Naive B cell (primary cell): Measurements from ENCODE around the gene ACP6. TPM values are rescaled to one million over a fixed set of nuclear protein-coding genes. Genes with fewer than 3 reads are reported as not detected.
"Not testable (repeated sequence)": the region's sequence is repeated elsewhere in the genome, so short reads cannot be mapped to it uniquely, and the experiment has no call there.

Experiments
- ATAC-seq, 2 donors: fragments of 150-1000 bp; cut with Tn5 transposase; 2 replicates each; pipeline ENCODE4 v1.10.0; 2021; ENCODE audit warnings: low read depth in 2 of 2, mild to moderate bottlenecking in 2 of 2, moderate library complexity in 2 of 2
- DNase-seq: peaks from one replicate; pipeline ENCODE4 v3.0.0; 2022
- H3K27ac Mint-ChIP-seq, 6 donors: one replicate each; pipeline ENCODE4 v1.8.0; 2020 to 2022; ENCODE audit warnings: mild to moderate bottlenecking in 6 of 6, mixed read lengths in 6 of 6, moderate library complexity in 5 of 6, inconsistent platforms in 2 of 6
- H3K27me3 Mint-ChIP-seq, 3 donors: one replicate each; pipeline ENCODE4 v1.8.0; 2021 to 2022; ENCODE audit warnings: mixed read lengths in 3 of 3, mild to moderate bottlenecking in 1 of 3
- H3K36me3 Mint-ChIP-seq, 2 donors: one replicate each; pipeline ENCODE4 v1.8.0; 2020 to 2022; ENCODE audit warnings: mixed read lengths in 2 of 2, inconsistent platforms in 1 of 2, mild to moderate bottlenecking in 1 of 2
- H3K4me1 Mint-ChIP-seq, 3 donors: one replicate each; pipeline ENCODE4 v1.8.0; 2020 to 2022; ENCODE audit warnings: mixed read lengths in 3 of 3, inconsistent platforms in 1 of 3, mild to moderate bottlenecking in 1 of 3, moderate library complexity in 1 of 3
- H3K4me3 Mint-ChIP-seq, 8 donors: one replicate each; pipeline ENCODE4 v1.8.0; 2020 to 2022; ENCODE audit warnings: mild to moderate bottlenecking in 8 of 8, mixed read lengths in 8 of 8, moderate library complexity in 8 of 8, inconsistent platforms in 2 of 8
- H3K9me3 Mint-ChIP-seq, 7 donors: one replicate each; pipeline ENCODE4 v1.8.0; 2020 to 2022; ENCODE audit warnings: mixed read lengths in 7 of 7, mild to moderate bottlenecking in 5 of 7, inconsistent platforms in 2 of 7, moderate library complexity in 1 of 7
- polyA plus RNA-seq, 6 donors: library from polyadenylated mRNA; unstranded; fragments of 300-500 nt; fragmentation: Illumina TruSeq; gene quantifications; one replicate each; pipeline ENCODE4 v1.2.3, GENCODE V29; 2021; ENCODE audit warnings: low read depth in 6 of 6

The ACP6 gene
- 1 to 10 TPM in 5 of 6 donors, not detected in 1; 3.4 to 8.9 (median 5.6) TPM for polyA plus RNA-seq

GRCh38 chr1:147670319-147671001 lies at the start of gene ACP6:
ACP6 (minus strand) TSS chr1:147670524; CDS start chr1:147670048, 476 bp downstream.
- peak within 1 kb of the TSS in 5 of 6 donors; percentile 6 to 76 (median 51) for H3K27ac Mint-ChIP-seq
- ATAC-seq = peak; percentile 92 to 94
- peaks cover 0 to 3% (median 0%) of the 10 kb centered on the region in 7 donors for H3K9me3 Mint-ChIP-seq
- peaks cover 4 to 20% (median 15%) of the 10 kb centered on the region in 3 donors for H3K4me1 Mint-ChIP-seq
- H3K36me3 Mint-ChIP-seq = no peaks in the 10 kb centered on the region
- H3K4me3 Mint-ChIP-seq = peak within 1 kb of the TSS; percentile 90 to 99 (median 96)
- peaks cover 15 to 28% (median 26%) of the 10 kb centered on the region in 3 donors for H3K27me3 Mint-ChIP-seq
- peak; percentile 73 for DNase-seq

GRCh38 chr1:147719711-147720225 lies 49.4 kb upstream of the ACP6 start:
- H3K27ac Mint-ChIP-seq = peak overlapping the region in 1 of 6 donors; percentile 51
- H3K27me3 Mint-ChIP-seq = peaks cover 35 to 53% (median 36%) of the 10 kb centered on the region in 3 donors
- H3K4me3 Mint-ChIP-seq = no peak overlapping the region

GRCh38 chr1:147719029-147719698 lies 48.8 kb upstream of the ACP6 start:
- no peak overlapping the region for H3K27ac Mint-ChIP-seq
- peaks cover 39 to 58% (median 42%) of the 10 kb centered on the region in 3 donors for H3K27me3 Mint-ChIP-seq
- ATAC-seq = no peak
- no peak for DNase-seq
- H3K4me1 Mint-ChIP-seq = peaks cover 6 to 14% (median 10%) of the 10 kb centered on the region in 3 donors
- no peak overlapping the region for H3K4me3 Mint-ChIP-seq
- H3K9me3 Mint-ChIP-seq = peaks cover 3 to 14% (median 7%) of the 10 kb centered on the region in 7 donors
- H3K36me3 Mint-ChIP-seq = peaks cover 0 to 15% of the 10 kb centered on the region in 2 donors

More at GRCh38 chr1:147719711-147720225, 49.4 kb upstream of the ACP6 start:
- peaks cover 6 to 14% (median 10%) of the 10 kb centered on the region in 3 donors for H3K4me1 Mint-ChIP-seq
- peaks cover 0 to 15% of the 10 kb centered on the region in 2 donors for H3K36me3 Mint-ChIP-seq
- DNase-seq (no peak), ATAC-seq (no peak)
- H3K9me3 Mint-ChIP-seq = peaks cover 3 to 14% (median 7%) of the 10 kb centered on the region in 7 donors

GRCh38 chr1:147717706-147718097 lies 47.4 kb upstream of the ACP6 start:
- Mint-ChIP-seq H3K27me3 (peaks cover 34 to 51% (median 36%) of the 10 kb centered on the region in 3 donors), H3K27ac (no peak overlapping the region)
- DNase-seq = no peak

GRCh38 chr1:147717051-147717705 lies 46.9 kb upstream of the ACP6 start:
- no peak overlapping the region for H3K27ac Mint-ChIP-seq
- peaks cover 35 to 51% (median 36%) of the 10 kb centered on the region in 3 donors for H3K27me3 Mint-ChIP-seq
- DNase-seq (no peak), ATAC-seq (peak; percentile 64 to 65)
- peaks cover 3 to 14% (median 7%) of the 10 kb centered on the region in 7 donors for H3K9me3 Mint-ChIP-seq
- H3K4me3 Mint-ChIP-seq = peak overlapping the region in 5 of 8 donors; percentile 4 to 62 (median 45)
- H3K4me1 Mint-ChIP-seq = peaks cover 6 to 14% (median 10%) of the 10 kb centered on the region in 3 donors
- peaks cover 0 to 15% of the 10 kb centered on the region in 2 donors for H3K36me3 Mint-ChIP-seq

More at GRCh38 chr1:147717706-147718097, 47.4 kb upstream of the ACP6 start:
- ATAC-seq = no peak
- Mint-ChIP-seq H3K4me3 (peak overlapping the region in 1 of 8 donors; percentile 48), H3K36me3 (peaks cover 0 to 15% of the 10 kb centered on the region in 2 donors), H3K4me1 (peaks cover 6 to 14% (median 10%) of the 10 kb centered on the region in 3 donors), H3K9me3 (peaks cover 3 to 14% (median 7%) of the 10 kb centered on the region in 7 donors)

- DNase-seq (no peak), ATAC-seq (no peak)
- H3K9me3 Mint-ChIP-seq = peaks cover 0 to 1% (median 0%) of the 10 kb centered on the region in 7 donors
- peaks cover 29 to 66% (median 53%) of the 10 kb centered on the region in 3 donors for H3K27me3 Mint-ChIP-seq
- no peak overlapping the region for H3K27ac Mint-ChIP-seq
- peaks cover 0 to 7% of the 10 kb centered on the region in 2 donors for H3K36me3 Mint-ChIP-seq
- peaks cover 6 to 7% (median 7%) of the 10 kb centered on the region in 3 donors for H3K4me1 Mint-ChIP-seq
- H3K4me3 Mint-ChIP-seq = no peak overlapping the region
Observed at GRCh38 chr1:147712605-147713004, 42.3 kb upstream of the ACP6 start.

- H3K27ac Mint-ChIP-seq = peak overlapping the region in 1 of 6 donors; percentile 50
Observed at GRCh38 chr1:147700042-147701006, 30.0 kb upstream of the ACP6 start.

GRCh38 chr1:147699686-147700041 lies 29.3 kb upstream of the ACP6 start:
- peaks cover 0 to 5% (median 4%) of the 10 kb centered on the region in 3 donors for H3K4me1 Mint-ChIP-seq
- H3K9me3 Mint-ChIP-seq = no peaks in the 10 kb centered on the region
- no peak for ATAC-seq
- peaks cover 27 to 35% (median 34%) of the 10 kb centered on the region in 3 donors for H3K27me3 Mint-ChIP-seq
- no peak for DNase-seq
- no peak overlapping the region for H3K4me3 Mint-ChIP-seq
- H3K36me3 Mint-ChIP-seq = no peaks in the 10 kb centered on the region
- H3K27ac Mint-ChIP-seq = no peak overlapping the region

More at GRCh38 chr1:147700042-147701006, 30.0 kb upstream of the ACP6 start:
- peak; percentile 72 to 78 for ATAC-seq
- DNase-seq = peak; percentile 20
- H3K4me1 Mint-ChIP-seq = peaks cover 0 to 5% (median 4%) of the 10 kb centered on the region in 3 donors
- peaks cover 27 to 29% (median 29%) of the 10 kb centered on the region in 3 donors for H3K27me3 Mint-ChIP-seq
- no peaks in the 10 kb centered on the region for H3K9me3 Mint-ChIP-seq
- no peak overlapping the region for H3K4me3 Mint-ChIP-seq
- no peaks in the 10 kb centered on the region for H3K36me3 Mint-ChIP-seq

- Mint-ChIP-seq H3K36me3 (peaks cover 13 to 14% of the 10 kb centered on the region in 2 donors), H3K27ac (no peak overlapping the region), H3K9me3 (peaks cover 14 to 56% (median 39%) of the 10 kb centered on the region in 7 donors), H3K4me3 (no peak overlapping the region), H3K27me3 (peaks cover 24 to 31% (median 28%) of the 10 kb centered on the region in 3 donors), H3K4me1 (no peaks in the 10 kb centered on the region)
- ATAC-seq = no peak
- no peak for DNase-seq
Observed at GRCh38 chr1:147683163-147683763, 12.9 kb upstream of the ACP6 start.

GRCh38 chr1:147680608-147681235 lies 10.4 kb upstream of the ACP6 start:
- ATAC-seq, H3K4me1 Mint-ChIP-seq, H3K27ac Mint-ChIP-seq, DNase-seq, H3K4me3 Mint-ChIP-seq: not testable (repeated sequence)
- peaks cover 20 to 29% (median 21%) of the 10 kb centered on the region in 3 donors for H3K27me3 Mint-ChIP-seq
- peaks cover 14 to 61% (median 45%) of the 10 kb centered on the region in 7 donors for H3K9me3 Mint-ChIP-seq
- peaks cover 14 to 17% of the 10 kb centered on the region in 2 donors for H3K36me3 Mint-ChIP-seq

GRCh38 chr1:147677681-147678080 lies 7.4 kb upstream of the ACP6 start:
- Mint-ChIP-seq H3K36me3 (peaks cover 7 to 11% of the 10 kb centered on the region in 2 donors), H3K9me3 (peaks cover 5 to 38% (median 28%) of the 10 kb centered on the region in 7 donors), H3K27me3 (peaks cover 26 to 34% (median 31%) of the 10 kb centered on the region in 3 donors)
- DNase-seq, H3K4me3 Mint-ChIP-seq, H3K27ac Mint-ChIP-seq, H3K4me1 Mint-ChIP-seq, ATAC-seq: not testable (repeated sequence)
